Ramos (cell line): Measurements from ENCODE around the gene GATA5.

Experiments used
- in situ Hi-C: fragments of 300-500 bp; cut with MboI; formaldehyde crosslinking; loops from one replicate; pipeline ENCODE4 v1.14.3; 2022; ENCODE audit warnings: low sequenced_read_pairs; ENCODE audit not compliant: unreplicated experiment

GATA5 gene

DNA sequence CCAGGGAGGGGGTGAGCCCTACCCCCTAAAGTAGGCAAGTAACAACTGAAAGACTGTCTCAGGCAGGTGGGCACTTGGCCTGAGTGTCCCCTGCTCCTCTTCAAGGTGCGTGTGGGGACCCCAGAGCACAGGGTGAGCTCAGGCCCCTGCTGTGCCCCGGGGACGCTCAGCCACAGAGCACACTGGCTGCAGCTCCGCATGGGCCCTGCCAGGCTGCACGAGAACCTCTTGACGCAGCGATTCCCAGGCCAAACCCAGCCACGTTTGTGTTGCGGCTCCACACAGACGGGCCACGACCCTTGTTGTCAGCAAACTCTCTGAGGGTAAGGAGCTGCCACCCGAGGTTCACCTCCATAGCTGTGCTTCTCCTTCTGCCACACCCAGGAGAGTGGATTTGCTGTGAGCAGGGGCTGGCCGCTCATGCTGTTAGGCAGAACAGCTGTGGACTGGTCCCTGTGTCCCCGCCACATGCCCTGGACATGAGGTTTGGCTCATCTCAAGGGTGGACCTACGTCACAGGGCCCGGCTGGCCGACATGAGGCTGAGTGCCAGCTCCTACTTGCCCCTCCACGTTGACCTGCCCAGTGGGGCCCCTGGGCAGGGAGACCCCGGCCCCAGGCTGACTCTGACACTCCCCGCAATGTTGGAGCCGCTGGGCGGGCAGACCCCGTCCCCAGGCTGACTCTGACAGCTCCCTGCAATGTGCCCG is 29.7 kb upstream of the GATA5 start:
- in situ Hi-C loops: no loop called here

DNA sequence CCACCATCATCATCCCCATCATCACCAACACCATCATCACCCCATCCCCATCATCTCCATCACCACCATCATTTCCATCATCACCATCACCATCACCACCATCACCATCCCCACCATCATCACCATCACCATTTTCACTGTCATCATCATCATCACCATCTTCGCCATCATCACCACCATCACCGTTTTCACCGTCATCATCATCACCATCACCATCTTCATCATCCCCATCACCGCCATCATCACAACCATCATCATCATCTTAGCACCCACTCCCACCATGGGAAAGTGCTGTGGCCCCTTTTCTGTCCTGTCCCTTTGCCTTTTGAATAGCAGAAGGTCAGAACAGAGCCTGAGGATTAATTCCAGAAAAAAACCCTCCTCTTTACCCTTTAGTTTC is 28.5 kb upstream of the GATA5 start:
- in situ Hi-C loops: loop anchor here (5.0 kb wide), 1 partner anchor 113 kb away; no protein-coding TSS in a partner anchor

DNA sequence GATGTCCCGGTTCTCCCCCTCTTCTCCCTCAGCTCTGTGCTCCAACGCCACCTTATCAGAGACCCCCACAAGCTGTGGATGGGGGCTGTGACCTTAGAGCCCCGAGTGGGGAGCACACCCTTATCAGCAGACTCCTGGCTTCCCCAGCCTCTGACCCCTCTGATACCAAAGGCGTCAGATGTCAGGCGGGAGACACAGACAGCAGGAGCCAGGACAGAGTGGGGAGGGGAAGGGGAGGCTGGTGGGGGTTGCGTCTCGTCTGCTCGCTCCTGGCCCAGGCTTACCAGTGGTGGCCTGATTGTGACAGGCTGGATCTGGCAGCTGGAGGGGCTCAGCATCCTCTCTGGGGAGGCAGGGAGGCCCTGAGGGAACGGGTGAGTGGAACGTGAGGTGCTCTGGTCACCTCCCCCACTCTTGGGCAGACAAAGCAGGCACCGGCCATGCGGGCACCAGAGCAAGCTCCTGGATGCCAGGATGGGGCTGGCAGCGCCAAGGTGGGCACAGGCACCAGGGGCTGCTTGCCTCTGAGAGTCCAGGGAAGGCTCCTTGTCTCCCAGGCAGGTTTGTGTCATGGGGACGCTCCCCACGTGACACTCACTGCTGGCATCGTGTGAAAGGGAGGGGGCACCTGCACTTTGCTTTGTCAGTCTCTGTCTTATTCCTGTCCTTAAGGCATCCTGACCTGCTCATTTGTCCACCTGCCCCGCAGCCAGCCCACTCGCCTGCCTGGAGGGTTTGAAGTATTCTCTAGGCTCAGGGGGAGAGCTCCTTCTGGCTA is 27.8 kb upstream of the GATA5 start:
- in situ Hi-C loops: loop anchor here (5.0 kb wide), 1 partner anchor 114 kb away; no protein-coding TSS in a partner anchor

DNA sequence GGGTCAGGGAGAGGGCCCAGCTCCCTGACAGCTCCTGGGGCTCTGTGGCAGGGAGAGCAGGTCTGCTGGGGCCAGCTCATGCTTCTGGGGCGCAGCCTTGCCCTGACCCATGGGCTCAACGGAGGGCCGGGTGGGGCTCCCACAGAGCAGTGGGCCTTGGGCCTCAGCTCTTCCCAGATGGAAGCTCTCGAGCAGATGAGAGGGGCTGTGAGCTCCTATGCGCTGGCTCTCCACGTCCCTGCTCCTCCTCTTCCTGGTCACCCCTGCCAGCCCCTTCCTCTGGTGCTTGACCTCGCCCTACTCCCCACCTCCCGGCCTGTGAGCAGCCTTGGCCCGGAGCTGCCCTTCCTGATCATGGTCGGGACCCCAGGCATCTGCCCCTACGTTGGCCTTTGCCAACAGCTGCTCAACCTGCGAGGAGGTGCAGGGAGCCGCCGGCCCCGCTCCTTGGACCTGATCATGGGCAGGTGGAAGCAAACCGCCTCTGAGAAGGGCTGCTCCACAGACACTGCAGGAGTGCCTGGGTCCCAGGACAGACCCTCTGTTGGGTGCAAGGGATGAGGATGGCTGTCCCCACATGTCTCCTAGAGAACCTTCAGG is 26.8 kb upstream of the GATA5 start:
- in situ Hi-C loops: loop anchor here (5.0 kb wide), 1 partner anchor 115 kb away; no protein-coding TSS in a partner anchor

DNA sequence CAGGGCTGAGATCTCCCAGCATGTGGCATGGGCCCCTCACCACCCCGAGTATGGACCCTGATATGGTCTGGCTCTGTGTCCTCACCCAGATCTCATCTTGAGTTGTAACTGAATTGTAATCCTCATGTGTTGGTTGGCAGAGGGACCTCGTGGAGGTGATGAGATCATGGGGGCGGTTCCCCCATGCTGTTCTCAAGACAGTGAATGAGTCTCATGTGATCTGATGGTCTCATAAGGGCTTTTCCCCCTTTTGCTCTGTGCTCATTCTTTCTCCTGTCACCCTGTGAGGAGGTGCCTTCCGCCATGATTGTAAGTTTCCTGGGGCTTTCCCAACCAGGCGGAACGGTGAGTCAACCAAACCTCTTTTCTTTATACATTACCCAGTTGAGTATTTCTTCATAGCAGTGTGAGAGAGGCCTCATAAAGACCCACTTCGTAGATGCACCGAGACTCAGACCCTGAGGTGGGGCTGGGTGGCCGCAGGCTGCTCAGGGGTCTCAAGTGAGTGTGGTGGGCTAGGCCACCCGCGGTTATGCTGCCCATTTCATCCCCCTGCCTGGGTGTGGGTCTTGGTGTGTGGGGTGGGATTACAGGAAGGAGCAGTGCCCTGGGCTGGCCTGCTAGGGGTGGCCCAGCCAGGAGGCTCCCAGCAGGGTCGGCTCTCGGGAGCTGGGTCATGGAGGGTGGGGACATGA is 26.2 kb upstream of the GATA5 start:
- in situ Hi-C loops: loop anchor here (5.0 kb wide), 1 partner anchor 115 kb away; no protein-coding TSS in a partner anchor

DNA sequence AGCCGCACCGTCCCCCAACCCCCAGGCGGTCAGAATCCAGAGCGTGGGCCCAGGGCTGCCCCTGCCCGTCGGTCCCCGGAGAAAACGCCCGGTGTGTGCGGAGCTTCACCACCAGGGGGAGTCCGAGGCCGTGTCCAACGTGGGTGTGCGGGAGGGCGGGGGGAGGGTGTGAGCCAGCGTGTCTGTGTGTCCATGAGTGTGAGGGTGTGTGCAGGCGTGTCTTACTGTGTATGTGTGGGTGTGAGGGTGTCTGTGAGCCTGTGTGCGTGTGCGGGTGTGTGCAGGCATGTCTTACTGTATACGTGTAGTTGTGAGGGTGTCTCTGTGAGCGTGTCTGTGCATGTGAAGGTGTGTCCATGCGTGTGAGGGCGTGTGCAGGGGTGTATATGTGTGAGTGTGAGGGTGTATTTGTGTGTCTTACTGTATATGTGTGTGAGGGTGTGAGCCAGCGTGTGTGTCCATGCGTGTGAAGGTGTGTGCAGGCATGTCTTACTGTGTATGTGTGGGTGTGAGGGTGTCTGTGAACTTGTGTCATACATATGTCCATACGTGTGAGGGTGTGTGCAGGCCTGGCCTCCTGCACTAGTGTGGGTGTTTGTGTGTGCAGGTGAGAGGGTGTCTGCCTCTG is 24.6 kb upstream of the GATA5 start:
- in situ Hi-C loops: loop anchor here (5.0 kb wide), 1 partner anchor 117 kb away; no protein-coding TSS in a partner anchor

DNA sequence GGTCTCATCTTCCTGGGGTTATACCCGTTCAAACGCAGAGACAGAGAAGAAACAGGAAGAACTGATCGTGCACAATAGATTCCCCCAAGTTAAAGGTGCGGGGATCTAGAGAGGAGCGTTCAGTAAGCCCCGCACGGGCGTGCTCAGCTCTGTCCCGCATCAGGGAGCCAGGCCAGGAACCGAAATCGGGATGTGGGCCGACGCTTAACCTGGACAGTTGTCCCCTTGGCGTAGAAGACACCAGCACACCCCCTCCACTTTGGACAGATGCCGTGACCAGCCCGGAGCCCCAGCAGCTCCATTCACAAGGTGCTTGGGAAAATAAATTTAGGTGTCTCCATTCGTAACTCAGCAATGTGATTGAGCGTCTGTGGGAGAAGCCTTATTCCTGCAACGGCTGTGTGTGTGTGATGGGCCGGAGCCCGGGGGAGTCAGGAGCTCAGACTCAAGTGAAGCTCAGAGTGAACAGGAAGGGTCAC is 24.0 kb upstream of the GATA5 start:
- in situ Hi-C loops: loop anchor here (5.0 kb wide), 1 partner anchor 118 kb away; no protein-coding TSS in a partner anchor

DNA sequence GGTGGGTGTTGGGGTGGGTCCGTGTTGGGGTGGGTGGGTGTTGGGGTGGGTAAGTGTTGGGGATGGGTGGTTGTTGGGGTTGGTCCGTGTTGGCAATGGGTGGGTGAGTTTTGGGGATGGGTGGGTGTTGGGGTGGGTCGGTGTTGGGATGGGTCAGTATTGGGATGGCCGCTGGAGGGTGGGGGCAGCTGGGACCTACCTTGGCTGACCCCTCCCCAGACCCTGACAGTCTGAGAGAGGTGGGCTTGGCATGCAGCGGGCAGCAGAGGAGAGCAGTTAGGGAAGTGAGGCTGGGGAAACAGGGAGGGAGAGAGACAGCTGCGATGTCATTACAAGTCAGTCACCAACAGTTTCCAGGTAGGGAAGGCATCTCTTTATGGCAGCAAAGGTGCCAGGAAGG is 23.1 kb upstream of the GATA5 start:
- in situ Hi-C loops: no loop called here

DNA sequence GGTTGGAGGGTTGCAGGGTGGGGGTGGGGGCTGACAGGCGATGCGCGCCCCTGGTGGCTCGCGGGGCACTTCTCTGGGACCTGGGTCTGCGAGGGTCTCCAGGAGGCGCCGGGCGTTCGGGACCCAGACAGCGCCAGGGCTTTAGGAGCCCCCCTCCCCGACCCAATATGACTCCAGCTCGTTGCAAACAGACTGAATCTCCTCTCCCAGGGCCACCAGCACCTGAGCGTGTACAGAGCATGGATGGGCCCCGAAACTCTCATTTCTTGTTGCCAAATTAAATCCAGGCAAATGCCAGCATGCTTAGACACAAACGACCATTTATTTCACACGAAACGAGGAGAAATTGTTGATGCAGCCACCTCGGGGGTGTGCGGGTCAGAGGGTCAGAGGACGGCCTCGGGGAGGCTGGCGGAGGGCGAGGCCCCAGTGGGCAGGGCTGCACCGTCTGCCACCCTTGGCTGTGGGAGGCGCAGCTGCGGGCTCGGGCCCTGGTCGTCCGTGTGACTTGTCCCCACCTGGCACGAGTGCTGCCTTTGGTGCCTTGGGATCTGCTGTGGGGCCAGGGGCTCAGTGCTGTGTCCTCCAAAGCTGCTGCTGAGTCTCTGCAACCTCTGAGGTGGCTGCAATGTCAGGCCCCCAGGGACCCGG is 20.9 kb upstream of the GATA5 start:
- in situ Hi-C loops: no loop called here

DNA sequence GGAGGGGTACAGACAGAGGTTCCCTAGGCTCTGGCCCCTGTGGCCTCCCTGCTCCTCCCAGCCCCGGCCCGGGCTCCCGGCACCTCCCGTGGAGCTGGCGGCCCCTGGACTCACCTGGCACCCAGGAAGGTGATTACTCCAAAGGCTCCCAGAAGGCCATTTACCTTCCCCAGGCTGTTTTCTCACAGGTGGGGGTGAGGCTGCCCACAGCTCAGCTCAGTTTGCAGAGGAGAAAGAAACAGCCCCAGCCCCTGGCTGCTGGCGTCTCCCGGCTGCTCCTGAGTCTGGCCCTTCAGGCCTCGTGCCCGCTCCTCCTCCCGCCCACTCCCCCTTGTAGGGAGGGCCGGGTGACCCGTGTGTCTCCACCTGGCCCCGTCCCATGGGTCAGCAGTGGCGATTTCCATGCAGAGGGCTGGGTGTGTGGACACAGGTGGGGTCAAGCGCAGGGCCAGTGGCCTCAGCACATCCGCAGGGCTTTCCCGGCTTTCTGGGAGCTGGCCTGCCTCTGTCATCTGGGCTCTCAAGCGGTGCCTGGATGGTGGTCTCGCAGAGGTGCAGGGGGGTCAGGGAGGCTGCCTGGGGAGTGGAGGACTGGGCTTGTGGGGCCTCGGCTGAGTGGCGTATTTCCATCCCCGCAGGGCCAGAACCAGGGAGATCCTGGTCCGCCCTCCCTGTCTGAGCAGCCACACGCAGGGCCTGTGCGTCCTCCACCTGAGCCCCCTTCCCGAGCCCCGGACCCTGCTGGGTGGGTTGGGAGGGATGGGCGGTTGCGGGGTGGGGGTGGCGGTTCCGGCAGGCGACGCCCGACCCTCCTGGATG is 20.2 kb upstream of the GATA5 start:
- in situ Hi-C loops: no loop called here

DNA sequence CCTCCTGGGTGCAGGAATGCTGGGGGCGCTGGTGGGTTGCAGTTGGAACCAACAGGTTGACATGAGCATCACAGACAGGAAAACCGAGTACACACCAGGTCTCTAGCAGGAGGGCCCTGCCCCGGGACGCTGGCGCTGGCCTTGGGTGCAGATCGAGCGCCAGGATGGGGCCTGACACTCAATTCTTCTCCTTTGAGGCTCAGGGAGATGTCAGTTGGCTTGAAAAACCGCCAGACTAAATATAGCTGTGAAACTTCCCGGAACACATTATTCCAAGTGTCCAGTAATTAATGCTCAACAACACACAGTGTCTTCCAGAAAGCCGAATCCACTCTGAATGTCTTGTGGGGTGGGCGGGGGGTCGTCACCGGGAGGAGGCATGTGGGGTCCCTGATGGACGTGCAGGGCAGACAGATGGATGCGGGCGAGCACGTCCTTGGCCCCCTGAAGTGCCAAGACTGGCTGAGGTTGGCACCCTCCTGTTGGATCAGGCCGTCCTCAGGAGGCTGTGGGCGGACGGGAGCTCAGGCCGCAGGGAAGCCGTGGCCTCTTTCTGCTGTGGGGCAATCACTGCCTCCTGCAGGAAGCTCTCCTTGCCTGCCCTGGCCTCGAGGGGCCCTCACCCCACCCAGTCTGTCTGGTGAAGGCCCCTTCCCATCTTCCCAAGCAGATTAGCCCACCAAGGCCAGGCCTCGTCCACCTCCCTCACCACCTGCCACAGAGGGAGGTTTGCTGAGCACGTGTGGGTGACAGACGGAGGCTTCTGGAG is 19.4 kb upstream of the GATA5 start:
- in situ Hi-C loops: loop anchor here (5.0 kb wide), 1 partner anchor 297 kb away; no protein-coding TSS in a partner anchor

DNA sequence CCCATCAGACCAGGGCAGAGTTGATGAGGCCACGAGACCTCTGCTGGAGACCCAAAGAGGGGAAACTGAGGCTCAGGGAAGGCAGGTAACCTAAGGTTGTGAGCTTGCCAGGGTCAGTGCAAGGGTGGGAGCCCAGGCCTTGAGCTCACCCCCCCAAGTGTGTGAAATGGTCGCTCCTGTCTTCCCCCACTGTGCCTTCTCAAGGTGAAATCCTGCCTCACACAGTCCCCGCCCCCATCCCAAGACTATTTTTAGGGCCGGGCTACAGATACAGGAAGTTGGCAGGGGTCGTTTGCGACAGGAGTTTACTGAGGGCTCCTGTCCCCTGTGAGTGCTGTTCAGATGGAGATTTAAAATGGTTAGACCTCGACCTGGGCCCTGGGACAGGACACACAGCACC is 18.7 kb upstream of the GATA5 start:
- in situ Hi-C loops: loop anchor here (5.0 kb wide), 1 partner anchor 298 kb away; no protein-coding TSS in a partner anchor

DNA sequence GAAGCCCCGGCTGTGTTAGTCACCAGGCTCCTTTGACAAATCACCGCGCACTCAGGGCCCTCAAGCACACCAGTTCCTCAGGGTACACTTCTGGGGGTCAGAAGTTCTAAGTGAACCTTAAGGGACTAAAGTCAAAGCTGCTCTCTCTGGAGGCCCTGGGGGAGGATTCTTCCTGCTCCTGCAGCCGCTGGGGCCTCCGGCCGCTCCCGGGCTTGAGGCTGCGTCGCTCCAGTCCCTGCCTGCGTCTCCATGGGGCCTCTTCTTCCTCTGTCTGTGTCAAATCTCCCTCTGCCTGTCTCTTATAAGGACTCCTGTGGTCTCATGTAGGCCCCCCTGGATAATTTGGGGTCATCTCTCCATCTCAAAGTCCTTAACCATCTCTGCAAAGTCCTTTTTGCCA is 18.1 kb upstream of the GATA5 start:
- in situ Hi-C loops: loop anchor here (5.0 kb wide), 1 partner anchor 298 kb away; no protein-coding TSS in a partner anchor

DNA sequence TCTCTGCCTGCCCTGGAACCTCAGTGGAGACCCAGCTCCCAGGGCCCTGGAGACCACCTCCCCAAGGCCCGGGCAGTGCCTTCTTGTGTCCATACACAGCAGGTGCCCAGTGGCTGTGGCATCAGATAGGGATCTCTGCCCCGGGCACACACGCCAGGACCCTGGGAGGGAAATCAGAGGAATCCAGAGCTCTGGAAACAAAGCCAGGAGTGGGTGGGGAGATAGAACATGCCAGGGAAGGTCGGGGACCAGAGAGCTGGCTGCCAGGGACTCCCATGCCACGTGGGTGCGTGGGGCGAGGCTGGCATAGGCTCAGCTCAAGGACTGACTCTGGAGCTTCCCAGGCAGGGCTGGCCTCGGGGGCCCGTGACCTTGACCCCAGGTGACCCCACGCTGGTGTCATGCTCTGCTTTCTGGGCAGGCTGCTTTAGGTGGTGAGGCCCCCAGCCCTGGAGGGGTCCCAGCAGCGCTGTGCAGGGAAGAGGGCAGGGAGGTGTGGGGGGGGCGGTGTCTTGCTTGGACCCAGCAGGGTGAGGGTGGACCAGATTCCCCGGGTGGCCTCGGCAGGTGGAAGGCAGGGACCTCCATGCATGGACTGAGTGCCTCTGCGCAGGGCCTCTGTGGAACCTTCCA is 17.6 kb upstream of the GATA5 start:
- in situ Hi-C loops: loop anchor here (5.0 kb wide), 1 partner anchor 299 kb away; no protein-coding TSS in a partner anchor

DNA sequence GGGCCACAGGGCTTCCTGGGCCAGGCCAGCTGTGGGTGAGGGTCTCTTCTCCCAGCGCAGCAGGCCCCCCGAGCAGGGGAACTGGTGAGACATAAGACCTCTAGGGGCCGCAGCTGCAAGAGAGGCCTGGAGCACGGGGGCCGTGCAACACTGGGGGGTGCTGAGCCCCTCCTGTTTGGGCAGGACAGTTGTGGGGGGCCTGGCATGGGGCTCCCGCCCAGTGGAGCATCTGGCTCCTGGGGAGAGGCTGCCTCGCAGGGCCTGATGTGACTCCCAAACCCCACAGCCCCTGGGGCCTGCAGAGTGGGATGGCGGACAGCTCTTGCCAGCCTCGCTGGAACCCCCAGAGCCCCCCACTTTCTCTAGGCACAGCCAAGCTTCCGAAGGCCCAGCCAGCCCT is 16.9 kb upstream of the GATA5 start:
- in situ Hi-C loops: loop anchor here (5.0 kb wide), 1 partner anchor 300 kb away; no protein-coding TSS in a partner anchor

DNA sequence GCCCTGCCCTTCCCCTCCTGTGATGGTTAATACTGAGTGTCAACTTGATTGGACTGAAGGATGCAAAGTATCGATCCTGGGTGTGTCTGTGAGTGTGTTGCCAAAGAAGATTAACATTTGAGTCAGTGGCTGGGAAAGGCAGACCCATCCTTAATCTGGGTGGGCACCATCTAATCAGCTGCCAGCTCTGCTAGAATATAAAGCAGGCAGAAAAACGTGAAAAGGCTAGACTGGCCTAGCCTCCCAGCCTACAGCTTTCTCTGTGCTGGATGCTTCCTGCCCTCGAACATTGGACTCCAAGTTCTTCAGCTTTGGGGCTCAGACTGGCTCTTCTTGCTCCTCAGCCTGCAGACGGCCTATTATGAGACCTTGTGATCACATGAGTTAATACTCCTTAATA is 15.0 kb upstream of the GATA5 start:
- in situ Hi-C loops: loop anchor here (5.0 kb wide), 1 partner anchor 302 kb away; no protein-coding TSS in a partner anchor

DNA sequence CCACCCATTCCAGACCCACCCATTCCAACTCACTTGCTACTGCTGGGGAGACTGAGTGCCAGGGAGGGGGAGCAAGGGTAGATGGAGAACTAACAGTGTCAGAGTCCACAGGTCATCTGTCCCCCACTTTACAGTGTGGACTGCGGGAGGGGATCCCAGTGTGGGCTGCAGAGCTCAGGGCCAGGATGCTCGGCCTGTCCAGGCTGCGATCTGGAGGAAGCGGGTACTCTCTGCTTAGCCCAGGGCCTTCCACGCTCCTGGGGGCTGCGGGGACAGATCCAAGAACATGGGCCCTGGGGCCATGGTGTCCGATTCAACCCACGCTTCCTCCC is 14.1 kb upstream of the GATA5 start:
- in situ Hi-C loops: loop anchor here (5.0 kb wide), 1 partner anchor 302 kb away; no protein-coding TSS in a partner anchor
